Measurements from ENCODE around the gene LIX1L. TPM values are rescaled to one million over a fixed set of nuclear protein-coding genes. Genes with fewer than 3 reads are reported as not detected.
A peak's percentile ranks its signal among the peaks of the same experiment; 100 is the strongest.

The LIX1L gene
- total RNA-seq, 1 donor from 2014 or later: 25.0 TPM

- Histone ChIP-seq H3K4me3 (peak overlapping the region; percentile 83 to 89), H3K36me3 (peaks cover 19 to 37% of the 10 kb centered on the region in 2 donors), H3K9me3 (no peaks in the 10 kb centered on the region), H3K27me3 (no peaks in the 10 kb centered on the region), H3K4me1 (peaks cover 64% of the 10 kb centered on the region), H3K27ac (peak overlapping the region; percentile 96)
- intact Hi-C loops (cut with DNase I): loop anchor here (2.0 to 5.0 kb wide), 2 partner anchors 18 to 40 kb away; no protein-coding TSS in a partner anchor
- TF ChIP-seq POLR2A (IDR thresholded peaks at IDR 0.05) (peak in 1 of 2 donors; percentile 62), CTCF (IDR thresholded peaks at IDR 0.05) (no peak), POLR2AphosphoS5 (IDR thresholded peaks at IDR 0.05; ENCODE audit: insufficient read depth in 1 of 2, low read depth in 1 of 2) (peak in 1 of 2 donors; percentile 65)
- no peak for DNase-seq (ENCODE audit: extremely low spot score in 2 of 2)
Observed at GRCh38 chr1:145997016-145997717, 39.4 kb upstream of the LIX1L start.

DNA sequence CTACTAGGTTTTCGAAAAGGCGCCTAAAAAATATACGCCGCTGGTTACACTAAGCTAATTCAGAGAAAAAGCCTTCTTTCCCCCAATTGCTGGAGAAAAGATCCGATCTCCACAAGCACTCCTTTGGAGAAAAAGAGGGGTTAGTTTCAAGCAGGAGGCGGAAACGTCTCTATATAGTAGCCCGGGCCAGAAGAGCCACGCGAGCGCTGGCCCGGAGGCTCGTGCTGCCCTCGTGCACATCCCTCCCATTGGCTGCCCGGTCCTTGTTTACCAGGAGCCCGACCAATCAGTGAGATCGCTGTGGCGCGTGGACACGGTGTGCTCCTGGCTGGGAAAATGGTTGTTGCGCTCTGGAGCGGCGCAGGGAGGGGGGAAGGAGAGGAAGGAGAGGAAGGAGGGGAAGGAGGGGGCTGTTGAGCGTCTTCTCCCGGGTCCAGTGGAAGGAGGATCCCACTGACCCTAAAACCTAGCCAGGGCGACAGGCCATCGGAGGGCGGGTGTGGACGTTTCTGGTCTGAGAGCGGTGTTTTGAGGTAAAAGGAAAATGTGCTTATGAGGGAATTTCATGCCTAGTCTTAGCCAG, 38.7 kb upstream of the LIX1L start, which contains the start of gene TXNIP:
Gene TXNIP (minus strand): TSS at position 147 of the 583 bp plus-strand sequence. CDS start 313 bp downstream, outside the sequence.
- H3K4me1 ChIP-seq: peaks cover 63% of the 10 kb centered on the region
- peak within 1 kb of the TSS; percentile 83 to 89 for H3K4me3 ChIP-seq
- H3K27me3 ChIP-seq: no peaks in the 10 kb centered on the region
- intact Hi-C loops (cut with DNase I): loop anchor here (2.0 to 5.0 kb wide), 2 partner anchors 18 to 41 kb away; no protein-coding TSS in a partner anchor
- peak; percentile 99 to 100 for DNase-seq (ENCODE audit: extremely low spot score in 2 of 2)
- TF ChIP-seq POLR2AphosphoS5 (IDR thresholded peaks at IDR 0.05; ENCODE audit: insufficient read depth in 1 of 2, low read depth in 1 of 2) (peak; percentile 99 to 100), CTCF (IDR thresholded peaks at IDR 0.05) (no peak), POLR2A (IDR thresholded peaks at IDR 0.05) (peak in 1 of 2 donors; percentile 94)
- H3K9me3 ChIP-seq: no peaks in the 10 kb centered on the region
- peak within 1 kb of the TSS; percentile 96 for H3K27ac ChIP-seq
- peaks cover 19 to 40% of the 10 kb centered on the region in 2 donors for H3K36me3 ChIP-seq

DNA sequence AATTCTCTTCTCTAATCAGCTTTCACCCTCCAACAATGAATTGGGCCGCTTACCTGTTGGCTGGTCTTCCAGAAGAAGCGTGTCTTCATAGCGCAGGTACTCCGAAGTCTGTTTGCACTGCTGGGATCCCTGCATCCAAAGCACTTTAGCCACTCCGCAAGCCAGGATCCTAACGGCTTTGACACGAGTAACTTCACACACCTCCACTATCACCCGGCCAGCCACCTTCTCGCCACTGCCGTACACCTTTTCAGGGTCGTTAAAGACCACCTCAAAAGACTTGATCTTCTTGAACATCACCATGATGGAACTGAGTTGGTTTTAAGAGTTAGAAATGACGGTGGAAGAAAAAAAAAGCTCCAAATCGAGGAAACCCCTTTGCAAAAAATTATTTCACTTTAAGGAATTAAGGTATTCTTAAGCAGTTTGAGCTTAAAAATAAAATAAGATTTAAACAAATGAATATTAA, 38.2 kb upstream of the LIX1L start:
- intact Hi-C loops (cut with DNase I): loop anchor here (2.0 to 5.0 kb wide), 2 partner anchors 17 to 41 kb away; no protein-coding TSS in a partner anchor
- Histone ChIP-seq H3K4me1 (peaks cover 58% of the 10 kb centered on the region), H3K9me3 (no peaks in the 10 kb centered on the region)

DNA sequence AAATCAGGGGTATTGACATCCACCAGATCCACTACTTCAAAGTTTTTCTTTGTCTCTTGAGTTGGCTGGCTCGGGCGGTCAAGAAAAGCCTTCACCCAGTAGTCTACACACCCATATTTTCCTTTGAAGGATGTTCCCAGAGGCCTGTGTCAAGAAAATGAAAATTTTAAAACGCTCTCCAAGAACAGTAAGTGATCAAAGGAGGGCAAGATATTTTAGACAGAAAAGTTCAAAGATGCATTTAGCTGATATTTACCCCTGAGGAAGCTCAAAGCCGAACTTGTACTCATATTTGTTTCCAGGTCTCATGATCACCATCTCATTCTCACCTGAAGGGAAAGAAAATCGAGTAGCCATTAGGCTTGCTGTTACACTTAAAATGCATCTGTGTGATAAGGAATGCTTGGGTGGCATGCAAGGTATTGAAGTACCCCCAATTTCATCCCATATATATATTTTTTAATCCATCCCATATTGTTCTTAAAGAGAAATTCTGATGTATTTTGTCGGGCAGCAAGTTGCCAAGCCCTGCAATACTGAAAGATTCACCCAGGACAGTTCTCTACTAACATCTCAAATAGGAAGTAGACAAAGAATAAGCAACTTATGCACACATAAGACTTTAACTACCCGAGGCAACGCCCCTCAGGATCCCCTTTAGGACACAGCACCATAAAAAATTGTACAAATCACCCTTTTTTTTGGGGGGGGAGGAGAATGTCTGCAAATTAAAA, 37.5 kb upstream of the LIX1L start:
- Histone ChIP-seq H3K36me3 (peaks cover 19 to 40% of the 10 kb centered on the region in 2 donors), H3K9me3 (no peaks in the 10 kb centered on the region), H3K4me3 (peak overlapping the region; percentile 83 to 89), H3K4me1 (peaks cover 52% of the 10 kb centered on the region), H3K27ac (peak overlapping the region; percentile 96), H3K27me3 (no peaks in the 10 kb centered on the region)
- DNase-seq (ENCODE audit: extremely low spot score in 2 of 2): no peak
- no peak for TF ChIP-seq CTCF (IDR thresholded peaks at IDR 0.05)
- TF ChIP-seq POLR2A (IDR thresholded peaks at IDR 0.05): no peak
- no peak for TF ChIP-seq POLR2AphosphoS5 (IDR thresholded peaks at IDR 0.05; ENCODE audit: insufficient read depth in 1 of 2, low read depth in 1 of 2)
- intact Hi-C loops (cut with DNase I): loop anchor here (5.0 kb wide), 1 partner anchor 42 kb away; no protein-coding TSS in a partner anchor

More for the DNA sequence above, 38.2 kb upstream of the LIX1L start:
- peaks cover 19 to 40% of the 10 kb centered on the region in 2 donors for H3K36me3 ChIP-seq
- H3K4me3 ChIP-seq: peak overlapping the region; percentile 83 to 89
- H3K27me3 ChIP-seq: no peaks in the 10 kb centered on the region
- TF ChIP-seq POLR2A (IDR thresholded peaks at IDR 0.05): no peak
- no peak for TF ChIP-seq CTCF (IDR thresholded peaks at IDR 0.05)
- TF ChIP-seq POLR2AphosphoS5 (IDR thresholded peaks at IDR 0.05; ENCODE audit: insufficient read depth in 1 of 2, low read depth in 1 of 2): no peak
- DNase-seq (ENCODE audit: extremely low spot score in 2 of 2): no peak
- H3K27ac ChIP-seq: peak overlapping the region; percentile 96

Data from vagina (tissue), 2 donors.